ENCODE measurements around the gene RASGRF2.

Gene RASGRF2

DNA sequence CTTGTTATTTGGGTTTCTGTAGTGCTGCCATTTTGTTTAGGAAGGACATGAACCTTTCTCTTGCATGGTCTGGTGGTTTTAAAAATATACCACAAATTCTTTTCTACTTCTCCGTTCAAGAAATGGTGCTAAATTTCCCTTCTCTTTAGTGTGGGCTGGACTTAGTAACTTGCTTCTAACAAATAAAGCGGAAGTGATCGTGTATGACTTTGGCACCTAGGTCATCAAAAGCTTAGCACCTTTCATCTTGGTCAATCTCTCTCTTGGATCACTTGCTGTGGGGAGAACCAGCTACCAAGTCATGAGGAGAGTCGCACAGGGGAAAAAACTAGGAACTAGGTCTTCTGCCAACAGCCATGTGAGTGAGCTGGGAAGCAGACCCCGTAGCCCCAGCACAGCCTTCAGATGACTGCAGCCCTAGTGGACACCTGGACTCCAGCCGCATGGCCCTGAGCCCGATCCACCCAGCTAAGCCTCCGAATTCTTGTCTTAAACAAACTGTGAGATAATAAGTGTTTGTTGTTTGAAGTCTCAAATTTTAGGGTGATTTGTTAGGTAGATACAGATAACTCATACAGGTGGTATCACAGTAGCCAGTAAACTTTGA lies 185.3 kb downstream of the RASGRF2 start:
- DNase-seq, result no peak

DNA sequence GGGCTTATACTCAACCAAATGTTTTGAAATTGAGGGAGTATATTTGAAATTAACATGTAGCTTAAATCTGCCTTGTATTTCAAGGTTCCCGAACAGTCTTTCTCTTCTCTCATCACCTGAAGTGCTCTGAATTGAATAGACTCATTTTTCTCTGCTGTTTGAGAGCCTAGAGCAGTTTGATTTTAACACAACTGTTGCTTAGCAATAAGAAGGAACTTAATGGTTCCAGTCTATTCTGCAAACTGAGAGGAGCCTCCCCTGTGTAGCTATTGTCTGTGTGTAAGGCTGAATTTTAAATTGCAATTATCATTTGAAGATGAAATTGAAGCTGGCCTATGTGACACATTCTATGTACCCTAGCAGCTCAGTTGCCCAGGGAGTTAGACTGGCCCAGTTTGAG lies 185.9 kb downstream of the RASGRF2 start:
- no peak for DNase-seq

DNA sequence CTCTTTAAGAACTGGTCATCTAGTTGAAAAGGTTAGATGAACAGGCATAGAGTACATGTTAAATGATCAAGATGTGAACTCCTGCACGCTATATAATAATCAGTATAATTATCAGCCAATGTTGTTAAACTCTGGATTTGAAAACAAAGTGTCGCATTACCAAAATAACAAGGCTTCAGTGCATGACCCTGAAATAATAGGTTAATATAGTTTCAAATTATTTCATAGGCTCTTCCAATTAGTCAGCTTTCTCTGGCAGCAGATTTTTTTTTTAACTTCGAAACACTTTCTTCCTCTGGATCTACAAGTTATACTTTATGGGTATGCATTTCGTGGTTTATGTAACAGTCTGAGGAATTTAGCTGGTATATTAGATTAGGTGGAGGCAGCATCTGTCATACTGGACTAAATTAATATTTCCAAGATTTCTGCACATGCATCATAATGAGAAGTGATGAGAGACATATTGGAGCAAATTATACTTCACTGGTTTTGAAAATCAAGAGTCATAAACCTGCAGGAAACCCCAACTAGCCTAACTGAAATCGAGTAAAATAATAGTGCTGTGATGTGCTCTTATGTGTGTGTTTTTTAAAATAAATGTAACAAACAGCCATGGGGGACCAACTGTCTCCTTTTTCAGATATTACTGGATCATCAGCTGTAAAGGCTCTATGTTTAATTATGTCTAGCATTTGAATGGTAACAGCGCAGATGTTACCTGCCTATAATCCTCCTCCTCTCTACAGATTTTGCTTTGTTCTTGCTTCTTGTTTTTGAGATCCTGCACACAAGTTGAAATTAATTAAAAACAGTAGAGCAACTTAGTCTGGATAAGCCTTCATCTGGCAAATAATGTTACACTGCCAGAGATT lies 187.1 kb downstream of the RASGRF2 start:
- no peak for DNase-seq

DNA sequence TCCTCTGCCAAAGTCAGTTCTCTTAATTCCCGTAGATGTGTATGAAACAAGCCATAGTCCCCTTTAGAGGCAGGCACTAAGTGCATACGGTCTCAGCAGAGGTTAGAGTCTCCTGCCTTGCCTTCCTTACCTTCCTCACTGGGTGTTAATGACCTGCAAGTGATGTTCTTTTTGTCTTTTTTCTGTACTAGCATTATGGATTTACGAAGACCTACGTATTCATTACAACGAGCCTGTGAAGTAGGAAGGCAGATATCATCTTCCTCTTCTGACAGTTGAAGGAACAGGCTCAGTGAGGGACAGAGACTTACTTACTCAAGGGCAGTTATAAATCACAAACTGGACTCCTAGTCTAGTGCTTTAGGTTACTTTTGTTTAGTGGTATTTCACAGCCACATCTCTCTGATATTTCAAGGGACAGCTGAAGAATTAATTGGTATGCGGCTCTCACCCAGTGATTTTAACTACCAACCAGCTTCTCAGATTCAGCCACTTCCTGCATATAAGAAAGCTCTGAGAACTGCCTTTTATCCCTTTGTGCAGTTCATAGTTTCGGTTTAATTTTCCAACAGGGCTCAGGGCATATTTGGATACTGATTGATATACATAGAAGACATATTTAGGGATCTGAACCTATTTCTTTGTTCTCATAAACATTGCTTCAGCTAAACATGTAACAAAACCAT lies 187.9 kb downstream of the RASGRF2 start:
- peak; percentile 3 for DNase-seq

DNA sequence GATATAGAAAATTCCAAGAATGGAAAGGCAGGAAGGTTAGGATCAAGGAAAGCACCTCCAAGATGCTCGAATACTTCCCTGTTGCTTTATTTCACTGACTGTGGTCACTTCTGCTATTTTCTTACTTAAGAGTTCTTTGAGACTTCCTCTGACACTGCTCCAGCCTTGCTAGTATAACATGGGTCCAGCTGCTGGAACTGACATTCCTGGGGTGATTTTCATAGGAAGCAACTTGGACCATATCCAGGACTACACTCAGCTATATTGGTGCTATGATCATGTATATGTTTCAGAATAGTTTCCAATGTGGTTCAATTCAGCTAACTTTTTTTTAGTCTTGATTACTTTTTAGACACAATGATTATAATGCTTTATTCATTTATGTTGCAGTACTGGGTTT lies 191.4 kb downstream of the RASGRF2 start:
- no peak for DNase-seq

DNA sequence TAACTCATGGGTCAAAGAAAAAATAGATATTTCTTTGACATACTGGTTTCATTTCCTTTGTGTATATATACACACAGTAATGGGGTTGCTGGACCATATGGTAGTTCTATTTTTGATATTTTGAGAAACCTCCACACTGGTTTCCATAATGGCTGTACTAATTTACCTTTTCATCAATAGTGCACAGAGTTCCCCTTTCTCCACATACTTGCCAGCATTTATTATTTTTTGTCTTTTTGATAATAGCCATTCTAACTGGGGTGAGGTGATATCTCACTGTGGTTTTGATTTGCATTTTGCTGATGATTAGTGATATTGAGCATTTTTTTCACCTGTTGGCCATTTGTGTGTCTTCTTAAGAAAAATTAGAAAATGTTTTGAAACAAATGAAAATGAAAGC lies 194.6 kb downstream of the RASGRF2 start:
- DNase-seq, result no peak

DNA sequence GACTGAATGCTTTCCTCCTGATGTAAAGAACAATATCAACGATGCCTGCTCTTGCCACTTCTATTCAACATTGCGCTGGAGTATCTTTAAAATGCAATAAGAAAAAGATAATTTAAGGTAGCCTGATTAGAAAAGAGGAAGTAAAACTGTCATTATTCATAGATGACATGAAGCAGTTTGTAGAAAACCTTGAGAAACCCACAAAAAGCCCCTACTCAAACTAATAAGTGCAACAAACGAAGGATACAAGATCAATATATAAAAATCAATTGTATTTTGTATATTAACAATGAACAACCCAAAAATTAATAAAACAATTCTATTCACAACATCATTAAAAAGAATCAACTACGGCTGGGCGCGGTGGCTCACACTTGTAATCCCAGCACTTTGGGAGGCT lies 196.6 kb downstream of the RASGRF2 start:
- DNase-seq, result no peak

DNA sequence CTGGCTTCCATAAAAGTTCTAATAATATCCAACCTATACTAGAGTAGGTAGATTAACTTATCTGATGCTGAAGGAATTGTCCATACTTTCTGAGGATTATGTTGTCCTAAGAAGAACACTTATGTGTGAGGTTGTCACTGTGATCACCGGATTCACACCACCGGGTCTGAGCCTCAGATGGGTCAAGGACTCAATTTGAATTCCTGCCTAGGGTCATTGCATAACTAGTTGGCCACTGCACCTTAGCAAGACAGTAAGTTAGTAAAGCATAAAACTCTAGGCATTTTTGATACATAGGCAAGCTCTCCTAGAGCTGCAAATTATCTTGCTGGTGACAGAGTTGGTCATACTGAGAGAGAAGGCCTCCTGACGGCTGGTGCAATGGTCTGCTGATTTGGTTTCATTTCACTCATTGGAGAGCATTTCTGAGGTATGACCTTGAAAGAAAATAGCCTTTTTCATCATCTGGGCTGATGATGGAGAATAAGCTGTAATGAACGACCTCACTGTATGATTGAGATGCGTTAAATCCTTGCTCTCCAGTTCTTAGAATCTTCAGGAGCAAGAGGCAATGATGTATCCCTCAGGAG lies 200.9 kb downstream of the RASGRF2 start:
- DNase-seq, result no peak

DNA sequence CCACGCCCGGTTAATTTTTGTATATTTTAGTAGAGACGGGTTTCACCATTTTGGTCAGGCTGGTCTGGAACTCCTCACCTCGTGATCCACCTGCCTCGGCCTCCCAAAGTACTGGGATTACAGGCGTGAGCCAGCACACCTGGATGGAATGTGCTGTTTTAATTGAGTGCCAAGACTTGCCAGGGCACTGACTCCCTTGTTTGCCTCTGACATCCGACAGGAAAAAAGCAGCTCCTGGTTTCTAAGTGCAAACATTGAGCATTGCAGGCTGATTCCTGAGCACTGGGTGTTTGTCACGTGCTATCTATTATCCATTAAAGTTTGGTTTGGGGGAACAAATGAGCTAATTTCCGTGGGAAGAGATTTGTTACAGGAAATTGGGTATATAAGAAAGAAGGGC lies 202.3 kb downstream of the RASGRF2 start:
- DNase-seq, result no peak

DNA sequence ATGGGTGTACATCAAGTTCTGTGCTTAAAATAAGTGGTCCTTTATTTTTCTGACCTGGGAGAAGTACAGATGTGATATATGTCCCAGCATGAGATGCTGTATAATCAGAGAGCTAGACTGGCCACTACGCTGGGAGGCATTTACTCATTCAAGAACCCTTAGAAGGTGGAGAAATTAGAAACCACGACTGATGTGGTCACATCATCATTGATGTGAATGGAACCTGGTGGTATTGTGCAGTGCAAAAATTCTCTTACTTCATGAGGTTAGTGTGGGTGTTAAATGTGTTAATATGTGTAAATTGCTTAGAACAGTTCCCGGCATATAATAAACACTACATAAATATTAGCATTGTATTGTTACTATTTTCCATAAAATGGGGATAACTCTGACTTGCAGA lies 203.5 kb downstream of the RASGRF2 start:
- DNase-seq, result no peak

DNA sequence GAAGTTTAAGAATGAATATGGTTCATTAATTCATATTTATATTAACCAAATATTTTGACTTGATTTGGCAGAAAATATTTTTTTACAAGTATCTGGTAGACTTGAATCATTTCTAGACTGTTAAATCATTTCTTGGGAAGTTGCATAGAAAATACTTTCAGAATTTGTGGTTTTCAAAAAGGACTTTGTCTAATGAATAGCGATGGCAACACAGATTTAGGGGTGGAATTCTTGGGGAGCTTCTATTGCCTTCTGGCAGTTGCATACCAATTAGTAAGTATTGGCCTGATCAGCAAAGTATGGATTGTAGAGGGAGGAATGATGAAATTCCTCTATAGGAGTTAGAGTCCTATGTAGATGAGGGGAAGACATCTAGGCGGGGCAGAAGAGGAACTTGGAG lies 204.3 kb downstream of the RASGRF2 start:
- DNase-seq, result no peak

DNA sequence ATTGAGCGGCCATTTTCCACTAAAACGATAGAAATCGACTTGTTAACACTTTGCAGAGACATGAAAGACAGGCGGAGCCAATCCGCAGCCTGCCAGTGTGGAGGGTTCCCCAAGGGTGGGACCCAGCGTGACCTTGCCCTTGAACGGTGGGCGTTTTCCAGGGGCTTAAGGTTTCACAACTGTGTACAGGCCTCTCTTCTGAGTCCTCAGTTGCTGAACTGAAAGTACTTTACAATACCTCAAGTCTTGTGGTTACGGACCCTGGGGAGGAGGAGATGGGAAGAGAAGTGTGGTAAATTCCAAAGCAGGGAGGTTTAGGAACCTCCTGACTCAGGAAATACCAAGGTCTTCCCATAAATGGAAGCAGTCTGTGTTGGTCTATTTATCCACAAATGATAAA lies 204.8 kb downstream of the RASGRF2 start:
- no peak for DNase-seq

DNA sequence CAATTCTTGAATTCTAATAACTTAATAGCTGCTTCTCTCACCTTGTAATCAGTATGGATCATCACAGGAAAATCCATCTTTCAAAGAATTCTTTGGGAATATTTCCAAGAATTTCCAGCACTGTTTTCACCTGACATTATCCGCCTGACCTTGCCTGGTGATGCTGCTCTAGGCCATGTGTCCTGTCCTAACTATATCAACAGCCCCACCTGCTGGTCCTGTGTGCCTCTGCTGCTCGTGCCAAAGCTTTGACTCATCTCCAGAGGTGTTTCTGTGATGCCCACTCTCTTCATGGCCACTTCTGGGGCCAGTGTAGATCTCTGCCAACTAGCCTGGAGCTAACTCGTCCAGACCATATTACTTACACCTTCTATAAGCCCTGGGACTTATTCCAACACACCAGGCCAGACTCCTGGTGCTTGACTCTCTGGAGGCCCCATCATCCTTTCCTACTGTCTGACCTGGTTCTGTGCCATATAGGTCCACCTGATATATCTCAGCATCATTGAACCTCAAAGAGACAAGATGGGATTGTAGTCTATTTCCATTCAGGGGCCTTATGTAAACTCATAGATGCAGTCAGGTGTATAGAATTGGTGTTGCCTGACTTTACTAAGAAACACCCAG lies 205.4 kb downstream of the RASGRF2 start:
- DNase-seq, result peak; percentile 55

DNA sequence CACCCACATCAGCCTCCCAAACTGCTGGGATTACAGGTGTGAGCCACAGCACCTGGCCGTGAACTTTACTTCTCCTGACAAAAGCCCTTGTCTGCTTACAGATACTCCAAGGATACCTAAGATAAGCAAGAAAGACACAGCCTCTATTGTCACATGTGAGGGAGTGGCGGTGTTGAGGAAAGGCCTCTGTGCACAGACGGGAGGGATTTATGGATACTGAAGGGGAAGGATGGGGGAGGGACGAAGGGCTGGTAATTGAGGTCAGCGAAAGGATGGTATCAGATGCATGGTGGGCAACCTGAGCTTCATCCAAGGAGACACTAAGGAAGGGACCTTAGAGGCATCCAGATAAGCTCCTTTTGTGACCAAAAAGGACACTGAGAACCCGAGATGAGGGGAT lies 206.3 kb downstream of the RASGRF2 start:
- DNase-seq, result no peak

DNA sequence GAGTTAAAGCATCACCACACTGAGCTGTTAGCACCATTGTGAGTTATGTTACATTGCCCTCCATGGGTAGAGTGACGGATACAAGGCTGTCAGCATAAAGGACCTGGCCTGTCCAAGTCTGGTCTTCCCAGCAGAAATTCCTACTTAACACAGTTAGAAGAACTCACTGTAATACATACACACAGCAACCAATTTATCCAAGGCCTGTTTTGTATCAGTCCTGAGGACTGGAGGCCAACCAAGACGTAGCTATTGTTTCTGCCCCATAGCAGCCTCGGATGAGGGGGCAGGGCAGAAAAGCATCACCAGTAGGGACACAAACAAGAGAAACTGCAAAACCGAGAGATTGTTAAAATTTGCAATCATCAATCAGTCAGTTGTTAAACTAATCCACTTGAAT lies 206.9 kb downstream of the RASGRF2 start:
- no peak for DNase-seq

DNA sequence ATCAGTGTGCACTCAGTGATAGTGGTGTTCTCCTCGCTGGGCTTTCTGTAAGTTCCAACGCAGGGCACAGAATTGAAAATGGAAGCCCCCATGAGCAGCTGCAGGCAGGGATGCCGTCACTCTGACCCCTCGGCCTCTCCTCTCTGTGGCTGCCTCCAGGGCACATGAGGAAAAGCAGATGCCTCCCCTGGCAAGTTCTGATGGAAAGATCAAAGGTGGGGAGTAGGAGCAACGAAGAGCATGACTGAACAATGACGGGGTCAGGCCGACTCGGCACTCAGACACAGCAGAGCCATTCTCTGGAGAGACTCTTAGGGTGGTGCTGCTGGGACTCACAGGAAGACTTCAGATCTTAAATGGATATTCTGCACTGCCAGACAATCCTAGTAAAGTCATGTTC lies 207.4 kb downstream of the RASGRF2 start:
- DNase-seq, result no peak

DNA sequence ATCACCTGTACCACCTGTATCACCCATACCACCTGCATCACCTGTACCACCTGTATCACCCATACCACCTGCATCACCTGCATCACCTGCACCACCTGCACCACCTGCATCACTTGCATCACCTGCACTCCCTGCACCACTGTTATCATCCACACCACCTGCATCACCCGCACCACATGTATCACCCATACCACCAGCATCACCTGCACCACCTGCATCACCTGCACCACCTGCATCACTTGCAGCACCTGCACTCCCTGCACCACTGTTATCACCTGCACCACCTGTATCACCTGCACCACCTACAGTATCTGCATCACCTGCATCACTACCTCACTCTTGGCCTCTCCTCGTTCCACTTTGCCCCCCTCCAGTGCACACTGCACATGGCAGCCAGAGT lies 209.8 kb downstream of the RASGRF2 start:
- DNase-seq, result no peak

DNA sequence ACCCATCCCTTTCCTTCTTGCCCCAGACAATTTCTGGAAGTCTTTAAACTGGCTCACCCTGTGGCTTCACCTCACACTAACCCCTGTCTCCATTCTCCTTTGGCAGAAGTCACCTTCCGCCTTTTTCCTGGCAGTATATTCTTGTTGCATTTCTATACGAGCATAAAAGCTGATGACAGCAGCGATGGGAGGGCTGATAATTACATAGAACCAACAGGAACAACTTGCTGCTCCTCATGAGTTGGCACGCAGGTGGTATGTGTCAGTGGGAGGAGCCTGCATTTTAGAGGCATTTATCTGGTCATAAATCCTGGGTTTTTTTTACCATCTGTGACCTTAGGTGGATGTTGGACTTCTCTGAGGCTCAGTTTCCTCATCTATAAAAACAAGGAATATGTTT lies 211.6 kb downstream of the RASGRF2 start:
- no peak for DNase-seq

DNA sequence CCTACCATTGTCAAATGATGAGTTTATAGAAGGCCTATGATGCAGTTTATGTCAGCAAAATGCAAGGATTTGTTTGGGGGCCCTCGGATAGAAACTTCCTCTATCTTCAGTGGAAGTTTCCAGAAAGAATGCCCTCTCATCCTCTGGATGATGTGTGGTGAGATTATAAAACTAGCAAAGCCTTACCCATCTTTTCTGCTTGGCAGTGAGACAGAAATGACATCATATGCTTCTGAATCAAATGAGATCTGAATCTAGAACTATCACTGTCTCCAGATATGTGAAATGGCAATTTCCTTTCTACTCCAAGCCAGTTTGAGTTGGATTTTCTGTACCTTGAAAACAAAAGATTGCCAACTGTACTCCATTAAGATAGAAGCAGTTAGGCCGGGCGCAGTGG lies 212.5 kb downstream of the RASGRF2 start:
- no peak for DNase-seq

DNA sequence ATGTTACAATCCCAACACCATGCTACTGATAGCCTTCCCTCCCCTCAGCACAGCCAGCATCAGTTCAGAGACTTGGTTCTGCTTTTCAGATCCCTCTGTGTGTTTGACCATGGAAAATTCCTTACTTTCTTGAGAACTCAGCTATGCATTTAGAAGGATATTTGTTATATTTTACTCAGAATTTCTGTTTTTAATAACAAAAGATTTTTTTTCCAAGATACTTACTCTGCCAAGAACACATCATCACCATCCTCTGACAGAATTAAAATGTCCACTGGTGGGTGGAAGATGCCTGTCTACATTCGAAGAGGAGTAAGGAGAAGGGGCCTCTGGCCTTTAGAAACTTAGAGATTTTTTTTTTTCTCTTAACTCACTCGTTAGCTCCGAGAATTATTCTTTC lies 216.9 kb downstream of the RASGRF2 start:
- no peak for DNase-seq

DNA sequence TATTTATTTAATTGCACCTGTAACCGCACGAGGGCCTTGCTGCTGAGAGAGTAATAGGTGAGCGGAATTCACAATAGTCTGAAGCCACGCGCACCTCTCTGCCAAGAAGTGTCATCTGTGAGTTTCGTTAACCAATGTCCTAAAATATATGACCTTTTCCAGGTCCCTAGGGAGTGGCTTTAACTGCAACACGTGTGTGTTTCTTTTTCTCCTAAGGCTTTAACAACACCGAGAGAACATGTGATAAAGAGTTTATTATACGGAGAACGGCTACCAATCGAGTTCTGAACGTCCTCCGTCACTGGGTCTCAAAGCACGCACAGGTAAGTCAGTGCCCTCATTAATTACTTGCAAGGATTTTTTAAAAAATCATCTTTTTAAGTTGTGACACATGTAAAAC lies 219.8 kb downstream of the RASGRF2 start:
- no peak for DNase-seq

DNA sequence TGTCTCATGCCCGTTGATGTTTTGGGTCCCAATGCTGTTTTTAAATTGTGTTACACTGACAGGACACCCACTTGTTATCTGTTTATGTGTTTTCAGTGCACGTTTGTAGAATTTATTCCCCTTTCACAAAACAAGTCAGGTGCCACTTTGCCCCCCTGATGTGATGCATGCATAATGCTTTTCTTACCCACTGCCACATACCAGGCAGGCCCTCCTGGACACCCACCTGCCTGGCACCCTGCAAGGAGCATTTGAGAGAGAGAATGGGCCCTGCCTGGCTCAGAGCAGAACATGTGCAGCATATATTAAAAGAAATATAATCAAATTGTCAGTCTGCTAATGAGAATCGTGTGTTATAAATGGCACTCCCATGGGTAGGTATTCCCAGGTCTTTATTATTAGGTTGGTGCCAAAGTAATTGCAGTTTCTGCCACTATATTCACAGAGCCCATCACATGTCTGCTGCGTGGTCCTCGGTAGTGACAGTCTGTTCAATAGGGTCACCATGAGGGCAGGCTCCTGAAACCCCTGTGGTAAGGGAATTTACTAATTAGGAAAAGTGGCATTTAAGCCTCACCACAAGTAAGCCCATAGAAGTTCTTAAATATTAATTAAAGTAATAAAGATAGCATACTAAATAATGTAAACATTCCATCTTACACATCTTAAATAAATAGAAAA lies 220.8 kb downstream of the RASGRF2 start:
- DNase-seq, result no peak
